ENCODE results near the gene BBS4.

Gene BBS4

DNA sequence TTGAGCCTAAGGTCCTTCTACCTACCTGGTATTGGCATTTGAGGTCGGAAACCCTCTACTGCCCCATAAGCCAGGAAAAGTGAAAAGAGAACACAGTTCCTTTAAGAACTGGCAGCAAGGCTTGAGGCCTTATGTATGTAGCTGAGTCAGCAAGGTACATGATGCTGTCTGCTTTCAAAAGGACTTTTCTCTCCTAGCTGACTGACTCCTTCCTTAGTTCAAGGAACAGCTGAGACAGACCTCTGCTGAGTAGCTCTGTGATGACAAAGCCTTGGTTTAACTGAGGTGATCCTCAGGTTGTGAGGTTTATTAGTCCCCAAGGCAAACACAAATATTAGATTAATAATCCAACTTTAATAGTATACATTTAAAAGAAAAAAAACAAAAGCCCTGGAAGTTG lies 51.7 kb downstream of the BBS4 start:
- H3K79me2 ChIP-seq (ENCODE audit: low read length): peaks cover 11% of the 10 kb centered on the region; the same call in 1 of the 2 replicates
- no peak overlapping the region for H3K4me3 ChIP-seq (ENCODE audit: low read length)
- H3K27me3 ChIP-seq (replicated peaks; ENCODE audit: insufficient read depth, low read length): no peaks in the 10 kb centered on the region
- peak; percentile 72 for DNase-seq
- H3K9me3 ChIP-seq (replicated peaks; ENCODE audit: insufficient read depth, low read length): no peaks in the 10 kb centered on the region
- peaks cover 68% of the 10 kb centered on the region for H3K4me1 ChIP-seq (ENCODE audit: low read length)
- H3K9ac ChIP-seq (ENCODE audit: low read length): peak overlapping the region; percentile 4; the same call in 1 of the 2 replicates
- TF ChIP-seq EZH2 (optimal IDR thresholded peaks at IDR 0.05; ENCODE audit: low read depth, low read length) (no peak), EZH2phosphoT487 (IDR thresholded peaks at IDR 0.05; ENCODE audit: low read length) (no peak)
- TF ChIP-seq, protein P1, sequence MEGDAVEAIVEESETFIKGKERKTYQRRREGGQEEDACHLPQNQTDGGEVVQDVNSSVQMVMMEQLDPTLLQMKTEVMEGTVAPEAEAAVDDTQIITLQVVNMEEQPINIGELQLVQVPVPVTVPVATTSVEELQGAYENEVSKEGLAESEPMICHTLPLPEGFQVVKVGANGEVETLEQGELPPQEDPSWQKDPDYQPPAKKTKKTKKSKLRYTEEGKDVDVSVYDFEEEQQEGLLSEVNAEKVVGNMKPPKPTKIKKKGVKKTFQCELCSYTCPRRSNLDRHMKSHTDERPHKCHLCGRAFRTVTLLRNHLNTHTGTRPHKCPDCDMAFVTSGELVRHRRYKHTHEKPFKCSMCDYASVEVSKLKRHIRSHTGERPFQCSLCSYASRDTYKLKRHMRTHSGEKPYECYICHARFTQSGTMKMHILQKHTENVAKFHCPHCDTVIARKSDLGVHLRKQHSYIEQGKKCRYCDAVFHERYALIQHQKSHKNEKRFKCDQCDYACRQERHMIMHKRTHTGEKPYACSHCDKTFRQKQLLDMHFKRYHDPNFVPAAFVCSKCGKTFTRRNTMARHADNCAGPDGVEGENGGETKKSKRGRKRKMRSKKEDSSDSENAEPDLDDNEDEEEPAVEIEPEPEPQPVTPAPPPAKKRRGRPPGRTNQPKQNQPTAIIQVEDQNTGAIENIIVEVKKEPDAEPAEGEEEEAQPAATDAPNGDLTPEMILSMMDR (IDR thresholded peaks at IDR 0.05; ENCODE audit: low read length): no peak
- H3K4me2 ChIP-seq (ENCODE audit: low read depth, low read length): peak overlapping the region; percentile 19; the same call in 1 of the 2 replicates
- no peaks in the 10 kb centered on the region for H4K20me1 ChIP-seq (ENCODE audit: insufficient read depth, low read length)
- no peaks in the 10 kb centered on the region; the same call in 1 of the 2 replicates for H3K36me3 ChIP-seq (replicated peaks; ENCODE audit: insufficient read depth, low read length)
- H3F3A ChIP-seq (ENCODE audit: insufficient read depth, low read length): peaks cover 30% of the 10 kb centered on the region
- H3K27ac ChIP-seq (ENCODE audit: low read length): peak overlapping the region; percentile 50; the same call in 1 of the 2 replicates
- H3K9me2 ChIP-seq (replicated peaks; ENCODE audit: insufficient read depth, low read length): no peaks in the 10 kb centered on the region
- no peak overlapping the region for H2AFZ ChIP-seq (ENCODE audit: low read length)

DNA sequence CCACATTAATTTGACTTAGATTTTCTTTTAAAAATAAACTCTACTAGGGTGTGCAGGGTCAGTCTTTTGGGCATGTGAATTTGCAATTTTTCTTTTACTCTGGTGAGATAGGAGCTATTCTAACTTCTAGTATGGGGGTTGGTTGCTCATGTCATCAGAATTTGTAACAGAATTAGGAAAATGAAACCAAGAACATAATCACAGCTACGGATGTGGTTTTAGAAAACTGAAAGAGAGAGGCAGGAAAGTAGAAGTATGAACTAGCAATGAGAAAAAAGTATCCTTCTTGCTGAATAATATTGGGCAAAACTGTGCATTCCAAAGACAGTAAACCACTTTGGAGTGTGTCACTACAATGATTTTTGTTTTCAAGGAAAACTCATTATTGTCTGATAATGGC lies 54.2 kb downstream of the BBS4 start:
- H3K9ac ChIP-seq (ENCODE audit: low read length): peak overlapping the region; percentile 31; the same call in 1 of the 2 replicates
- TF ChIP-seq, protein P1 (IDR thresholded peaks at IDR 0.05; ENCODE audit: low read length): no peak
- TF ChIP-seq EZH2phosphoT487 (IDR thresholded peaks at IDR 0.05; ENCODE audit: low read length) (no peak), EZH2 (optimal IDR thresholded peaks at IDR 0.05; ENCODE audit: low read depth, low read length) (no peak)
- H3K27me3 ChIP-seq (replicated peaks; ENCODE audit: insufficient read depth, low read length): no peaks in the 10 kb centered on the region
- DNase-seq: peak; percentile 83
- no peaks in the 10 kb centered on the region for H3K9me3 ChIP-seq (replicated peaks; ENCODE audit: insufficient read depth, low read length)
- H3F3A ChIP-seq (ENCODE audit: insufficient read depth, low read length): peaks cover 30% of the 10 kb centered on the region
- no peaks in the 10 kb centered on the region for H3K9me2 ChIP-seq (replicated peaks; ENCODE audit: insufficient read depth, low read length)
- H3K79me2 ChIP-seq (ENCODE audit: low read length): peaks cover 11% of the 10 kb centered on the region; the same call in 1 of the 2 replicates
- H3K4me1 ChIP-seq (ENCODE audit: low read length): peaks cover 51% of the 10 kb centered on the region
- H4K20me1 ChIP-seq (ENCODE audit: insufficient read depth, low read length): no peaks in the 10 kb centered on the region
- H3K27ac ChIP-seq (ENCODE audit: low read length): peak overlapping the region; percentile 89
- H2AFZ ChIP-seq (ENCODE audit: low read length): no peak overlapping the region
- H3K4me3 ChIP-seq (ENCODE audit: low read length): peak overlapping the region; percentile 38
- peak overlapping the region; percentile 86 for H3K4me2 ChIP-seq (ENCODE audit: low read depth, low read length)
- H3K36me3 ChIP-seq (replicated peaks; ENCODE audit: insufficient read depth, low read length): no peaks in the 10 kb centered on the region; the same call in 1 of the 2 replicates

DNA sequence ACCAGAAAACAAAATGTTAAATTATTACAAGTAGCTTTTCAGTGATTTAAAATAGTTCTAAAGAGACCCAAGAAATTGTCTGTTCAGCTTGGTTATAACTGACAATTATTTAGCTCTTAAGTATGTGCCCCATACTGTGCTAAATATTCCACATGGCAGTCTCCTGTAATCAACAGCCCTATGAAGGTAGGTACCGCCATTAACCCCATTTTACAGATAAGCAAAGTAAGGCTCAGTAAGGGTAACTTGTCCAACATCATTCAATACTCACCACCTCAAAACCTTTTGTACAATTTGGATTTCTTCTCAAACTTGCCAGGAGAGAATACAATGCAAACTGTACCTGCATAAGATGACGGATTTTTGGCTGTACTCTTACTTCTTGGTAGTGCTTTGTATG lies 63.7 kb downstream of the BBS4 start:
- H3K4me2 ChIP-seq (ENCODE audit: low read depth, low read length): no peak overlapping the region
- H3K27ac ChIP-seq (ENCODE audit: low read length): no peak overlapping the region
- H3K9ac ChIP-seq (ENCODE audit: low read length): no peak overlapping the region
- H3K27me3 ChIP-seq (replicated peaks; ENCODE audit: insufficient read depth, low read length): no peaks in the 10 kb centered on the region
- DNase-seq: no peak
- no peaks in the 10 kb centered on the region for H3K4me1 ChIP-seq (ENCODE audit: low read length)
- no peak overlapping the region for H2AFZ ChIP-seq (ENCODE audit: low read length)
- no peak for TF ChIP-seq EZH2phosphoT487 (IDR thresholded peaks at IDR 0.05; ENCODE audit: low read length)
- TF ChIP-seq, protein P1 (IDR thresholded peaks at IDR 0.05; ENCODE audit: low read length): no peak
- TF ChIP-seq EZH2 (optimal IDR thresholded peaks at IDR 0.05; ENCODE audit: low read depth, low read length): no peak
- H3K79me2 ChIP-seq (ENCODE audit: low read length): no peaks in the 10 kb centered on the region
- H3K9me3 ChIP-seq (replicated peaks; ENCODE audit: insufficient read depth, low read length): no peaks in the 10 kb centered on the region
- no peaks in the 10 kb centered on the region for H4K20me1 ChIP-seq (ENCODE audit: insufficient read depth, low read length)
- no peak overlapping the region for H3K4me3 ChIP-seq (ENCODE audit: low read length)
- no peaks in the 10 kb centered on the region for H3K9me2 ChIP-seq (replicated peaks; ENCODE audit: insufficient read depth, low read length)
- H3F3A ChIP-seq (ENCODE audit: insufficient read depth, low read length): no peaks in the 10 kb centered on the region
- H3K36me3 ChIP-seq (replicated peaks; ENCODE audit: insufficient read depth, low read length): peaks cover 13% of the 10 kb centered on the region

Data from MM.1S (cell line).